GM18861 (cell line): ENCODE results near the gene SPOCK1.
"Not testable (repeated sequence)": the region's sequence is repeated elsewhere in the genome, so short reads cannot be mapped to it uniquely, and the experiment has no call there.

Experiments used
- ATAC-seq: cut with Tn5 transposase; IDR thresholded peaks from one replicate; pipeline ENCODE4 v1.9.1; 2021; ENCODE audit not compliant: unreplicated experiment

SPOCK1 gene

DNA sequence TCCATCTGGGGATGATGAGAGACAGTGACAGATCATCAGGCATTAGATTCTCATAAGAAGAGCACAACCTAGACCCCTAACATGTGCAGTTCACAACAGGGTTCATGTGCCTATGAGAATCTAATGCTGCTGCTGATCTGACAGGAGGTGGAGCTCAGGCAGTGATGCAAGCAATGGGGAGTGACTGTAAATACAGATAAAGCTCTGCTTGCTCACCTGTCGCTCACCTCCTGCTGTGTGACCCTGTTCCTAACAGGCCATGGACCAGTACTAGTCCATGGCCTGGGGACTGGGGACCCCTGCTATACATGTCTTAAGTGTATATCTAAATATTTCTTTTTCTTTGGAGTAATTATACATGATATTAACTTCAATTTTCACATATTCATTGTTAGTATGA is 265.8 kb downstream of the SPOCK1 start:
- not testable (repeated sequence) for ATAC-seq

DNA sequence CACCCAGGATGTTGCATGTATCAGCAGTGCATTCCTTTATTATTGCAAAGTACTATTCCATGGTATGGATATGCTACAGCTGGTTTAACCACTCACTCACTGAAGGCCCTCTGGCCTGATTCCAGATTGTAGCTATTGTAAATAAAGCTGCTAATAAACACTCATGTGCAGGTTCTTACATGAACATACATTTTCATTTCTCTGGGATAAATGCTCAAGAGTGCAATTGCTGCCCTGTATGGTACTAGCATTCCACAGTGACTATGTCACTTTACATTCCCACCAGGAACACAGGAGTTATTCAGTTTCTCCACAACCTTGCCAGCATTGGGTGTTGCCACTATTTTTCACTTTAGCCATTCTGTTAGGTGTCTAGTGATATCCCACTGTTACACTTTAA is 267.6 kb downstream of the SPOCK1 start:
- ATAC-seq: no peak

GRCh38 chr5:137228816-137229215 is 270.3 kb downstream of the SPOCK1 start:
- ATAC-seq: no peak

DNA sequence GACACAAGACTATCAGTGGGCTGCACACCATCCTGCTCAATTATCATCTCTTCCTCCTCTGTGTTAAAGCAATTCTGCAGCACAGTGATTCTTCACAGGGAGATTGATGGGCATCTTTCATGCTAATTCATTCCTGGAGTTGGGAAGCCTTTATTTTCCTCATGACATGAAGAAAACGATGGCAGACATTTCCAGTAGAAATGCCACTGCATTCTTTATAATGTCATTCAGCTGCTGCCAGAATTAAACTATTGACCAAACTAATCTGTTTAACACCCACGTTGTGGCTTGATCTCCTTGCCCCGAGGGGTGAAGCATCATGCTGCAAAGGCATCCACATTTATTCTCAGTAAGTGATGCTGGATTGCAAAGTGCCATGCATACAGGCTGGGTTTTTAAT is 273.0 kb downstream of the SPOCK1 start:
- no peak for ATAC-seq

DNA sequence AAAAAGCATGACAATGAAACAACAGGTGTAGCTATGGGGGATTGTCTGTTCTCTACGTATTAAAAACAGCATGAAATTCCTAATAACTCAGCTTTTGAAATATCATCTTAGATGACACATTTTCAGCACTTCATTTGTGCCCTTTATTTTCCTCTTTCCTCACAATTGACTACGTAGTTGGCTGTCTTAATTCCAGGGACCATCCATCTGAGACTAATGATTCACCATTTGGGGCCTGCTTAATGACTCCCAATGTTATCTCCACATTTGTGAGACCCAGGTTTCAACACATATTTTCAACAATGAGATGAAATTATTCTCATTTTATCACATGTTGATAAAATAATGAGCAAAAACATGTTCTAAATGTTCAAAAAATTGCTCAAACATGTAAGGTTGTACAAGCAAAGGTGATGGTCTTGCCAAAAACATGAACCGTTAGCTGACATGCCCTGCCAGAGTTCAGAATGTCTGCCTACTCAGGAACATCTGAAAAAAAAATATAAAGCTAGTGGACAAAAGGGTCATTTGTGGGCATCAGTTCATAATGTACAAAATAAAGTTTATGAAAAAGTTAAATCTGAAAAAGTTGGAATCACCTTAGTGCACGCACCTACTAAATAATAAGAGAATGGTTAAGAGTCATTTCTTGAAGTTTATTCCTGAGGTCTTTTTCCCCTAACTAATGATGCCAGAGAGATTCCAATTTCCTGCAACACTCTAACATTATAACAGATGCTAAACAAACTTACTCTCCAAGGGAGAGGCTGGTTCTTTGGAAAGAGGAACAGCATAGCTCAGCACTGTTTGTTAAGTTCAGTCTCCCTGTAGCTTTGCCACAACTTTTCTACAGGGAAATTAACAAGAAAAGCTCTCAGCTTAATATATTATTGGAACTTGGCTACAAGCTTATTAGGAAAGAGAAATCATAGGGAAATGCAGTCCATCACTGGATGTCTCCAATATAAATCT is 275.5 kb downstream of the SPOCK1 start:
- ATAC-seq: no peak

DNA sequence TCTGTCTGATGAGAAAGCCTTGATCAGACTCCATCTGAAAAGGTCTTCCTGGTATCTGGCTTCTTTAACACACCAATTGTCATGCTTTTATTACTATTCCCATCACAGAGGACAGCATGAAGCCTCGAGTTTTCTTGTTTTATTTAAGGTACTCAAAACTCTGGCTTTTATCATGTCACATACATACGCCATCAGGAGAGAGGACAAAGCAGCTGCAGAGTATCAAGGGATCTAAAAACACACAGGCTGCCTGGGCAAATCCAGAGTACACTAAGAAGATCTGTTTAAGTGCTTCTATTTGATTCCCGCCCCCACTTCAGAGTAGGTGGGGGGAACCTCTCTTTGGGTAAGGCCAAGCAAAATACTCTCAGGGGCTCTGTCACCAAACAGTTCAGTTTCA is 277.2 kb downstream of the SPOCK1 start:
- no peak for ATAC-seq

DNA sequence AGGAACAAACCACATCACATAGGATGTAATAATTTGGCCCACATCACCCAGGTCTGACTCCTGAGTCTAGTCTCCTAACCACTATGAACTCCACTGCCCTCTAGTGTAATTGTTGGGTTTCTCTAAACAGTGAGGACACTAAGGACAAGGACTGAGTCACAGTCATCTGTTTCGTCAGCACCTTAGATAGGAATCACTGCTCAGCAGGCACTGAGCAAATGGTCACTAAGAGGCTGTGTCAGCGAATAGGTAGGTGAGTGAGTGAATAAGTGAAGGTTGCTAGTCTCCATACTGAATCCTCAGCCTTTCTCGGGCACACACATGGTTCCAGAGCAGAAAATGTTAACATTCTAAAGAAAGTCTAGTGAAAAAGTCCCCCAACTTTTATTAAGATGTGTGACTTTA is 278.6 kb downstream of the SPOCK1 start:
- ATAC-seq: peak; percentile 95

DNA sequence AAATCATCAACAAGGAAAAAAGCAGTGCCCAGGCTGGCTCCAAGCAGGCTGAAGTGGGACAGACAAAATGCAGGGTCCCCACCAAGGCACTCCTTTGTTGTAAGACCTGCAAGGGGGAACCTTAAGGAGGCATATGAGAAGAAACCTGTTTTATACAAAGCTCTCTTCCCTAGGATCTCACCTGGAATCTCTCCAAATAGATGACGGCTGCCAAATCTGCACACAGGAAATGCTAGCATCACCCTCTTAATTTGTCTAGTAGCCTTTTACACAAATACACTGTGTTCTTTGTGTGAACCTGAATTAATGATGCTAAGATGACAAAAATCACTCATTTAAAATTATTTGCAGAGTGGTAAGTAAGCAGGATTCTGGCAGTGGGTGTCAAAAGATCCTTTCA is 280.2 kb downstream of the SPOCK1 start:
- no peak for ATAC-seq

DNA sequence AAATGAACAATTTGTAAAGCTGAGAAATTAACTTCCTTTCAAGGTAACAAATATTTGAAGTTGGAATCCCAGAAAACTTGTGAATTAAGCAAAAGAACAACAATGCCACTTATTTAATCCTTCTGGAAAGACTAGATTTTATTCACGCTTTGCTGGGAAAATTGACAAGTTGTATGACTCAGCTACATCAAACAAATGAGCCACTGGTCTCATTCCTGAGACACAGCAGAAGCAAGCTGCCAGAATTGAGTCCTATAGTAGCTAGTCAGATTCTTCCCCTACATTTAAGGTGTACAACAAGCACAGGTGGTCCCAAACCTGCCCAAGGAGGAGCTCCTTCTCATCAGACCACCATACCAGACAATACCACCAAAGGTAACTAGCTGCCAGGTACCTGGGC is 280.7 kb downstream of the SPOCK1 start:
- no peak for ATAC-seq

DNA sequence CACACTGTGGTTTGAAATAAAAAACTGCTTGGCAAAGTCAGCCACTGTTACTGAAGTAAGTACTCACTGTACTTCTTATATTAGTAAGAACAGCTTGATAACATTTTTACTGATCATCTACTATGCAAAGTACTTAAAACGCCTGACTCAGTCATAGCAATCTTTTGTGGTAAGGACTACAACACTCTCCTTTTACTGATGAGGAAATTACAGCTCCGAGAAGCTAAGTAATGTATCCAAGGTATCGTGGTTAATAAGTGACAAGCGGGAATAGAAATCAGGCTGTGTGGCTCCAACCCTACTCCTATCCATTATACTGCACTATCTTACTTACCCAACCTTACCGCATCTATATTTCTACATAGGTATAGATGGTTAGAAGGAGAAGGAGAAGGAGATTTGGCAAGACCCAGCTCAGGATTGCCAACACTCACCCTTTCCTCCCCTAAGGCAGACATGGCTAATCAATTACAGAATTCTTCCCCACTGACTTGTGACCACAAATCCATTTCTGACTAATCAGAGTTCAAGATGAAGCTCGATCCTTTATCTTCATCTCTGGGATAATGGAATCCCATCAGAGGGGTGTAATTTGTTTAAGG is 281.4 kb downstream of the SPOCK1 start:
- ATAC-seq: no peak

GRCh38 chr5:137216976-137217598 is 282.0 kb downstream of the SPOCK1 start:
- no peak for ATAC-seq

GRCh38 chr5:137215780-137216179 is 283.3 kb downstream of the SPOCK1 start:
- ATAC-seq: no peak

DNA sequence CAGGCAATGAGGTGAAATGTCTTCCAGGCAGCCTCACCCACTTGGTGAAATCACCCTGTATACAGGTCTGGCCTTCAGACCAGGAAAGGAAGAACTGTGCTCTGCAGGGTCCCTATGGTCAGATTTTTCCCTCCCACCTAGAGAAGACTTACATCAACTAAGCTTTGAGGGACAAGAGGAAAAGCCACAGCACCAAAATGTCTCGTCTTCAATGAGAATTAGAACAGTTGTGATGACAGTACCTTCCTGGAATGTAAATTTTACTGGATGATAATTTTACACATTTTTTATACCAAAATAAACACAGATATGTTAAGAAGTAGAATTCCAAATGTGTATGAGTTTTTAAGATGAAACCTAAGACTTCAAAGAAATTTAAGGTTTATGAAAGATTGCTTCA is 283.9 kb downstream of the SPOCK1 start:
- ATAC-seq: no peak

DNA sequence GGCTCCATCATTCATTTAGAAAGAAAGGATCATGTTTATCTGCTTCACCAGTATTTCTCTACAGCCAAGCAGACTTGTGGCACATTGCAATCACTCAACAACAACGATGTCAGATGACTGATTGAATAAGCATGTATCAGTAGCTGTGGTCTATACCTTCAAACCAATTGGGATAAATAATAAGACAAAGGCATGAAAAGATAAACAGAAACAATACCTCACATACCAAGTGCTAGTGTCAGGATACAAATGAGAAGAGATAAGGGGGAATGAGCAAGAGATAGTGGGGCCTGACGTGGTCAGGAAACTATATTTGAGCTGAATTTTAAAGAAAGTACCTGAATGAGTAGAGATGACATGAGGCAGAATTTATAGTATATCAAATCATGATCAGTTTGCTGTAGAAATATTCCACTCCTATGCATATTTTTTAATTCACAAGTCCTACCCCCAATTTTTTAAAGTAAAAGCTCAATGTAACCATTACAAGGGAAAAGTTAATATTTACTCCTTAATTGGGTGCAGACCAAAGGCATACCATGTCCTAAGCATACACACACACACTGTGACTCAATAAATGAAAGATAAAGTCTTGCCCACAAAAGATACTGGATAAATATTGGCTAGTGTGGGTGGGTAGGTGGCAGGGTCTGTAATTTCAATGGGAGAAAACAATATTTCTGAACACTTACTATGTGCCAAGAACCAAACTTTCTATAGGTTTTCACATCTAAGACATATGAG is 284.5 kb downstream of the SPOCK1 start:
- no peak for ATAC-seq

GRCh38 chr5:137212471-137212870 is 286.7 kb downstream of the SPOCK1 start:
- no peak for ATAC-seq

- no peak for ATAC-seq
Measured at GRCh38 chr5:137209232-137209809, 289.8 kb downstream of the SPOCK1 start.

DNA sequence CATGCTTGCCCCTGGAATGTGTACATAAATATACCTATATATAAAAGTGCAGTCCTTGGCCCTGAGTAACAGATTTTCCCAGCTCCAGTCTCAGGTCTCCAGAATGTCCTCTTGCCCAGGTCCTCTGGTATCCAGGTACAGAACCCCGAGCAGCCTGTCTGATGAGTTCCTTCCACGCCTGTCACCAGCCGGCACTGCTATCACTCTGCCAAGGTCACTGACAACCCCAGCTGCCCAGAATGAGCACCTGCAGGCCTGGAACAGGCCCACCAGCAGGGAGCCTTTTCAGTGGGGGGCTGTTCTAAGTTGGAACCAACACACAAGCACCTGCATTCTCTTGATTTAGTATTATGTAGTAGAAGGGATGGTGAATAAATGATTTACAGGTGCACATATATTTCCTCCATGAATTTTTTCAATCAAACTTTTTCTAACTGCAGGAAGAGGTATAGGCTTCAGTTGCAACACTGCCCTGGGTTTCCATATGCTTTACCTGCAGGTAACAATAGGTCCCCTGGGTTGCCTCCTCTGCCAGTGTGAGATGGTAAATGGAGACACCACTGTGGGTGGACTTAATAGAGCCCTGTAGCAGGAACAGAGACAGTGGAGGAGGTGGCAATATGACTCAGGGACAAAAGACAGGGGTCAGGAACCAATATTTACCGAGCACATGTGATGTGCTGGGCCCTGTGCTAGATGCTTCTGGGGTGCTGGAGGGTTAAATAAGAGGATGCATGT is 291.9 kb downstream of the SPOCK1 start:
- no peak for ATAC-seq

DNA sequence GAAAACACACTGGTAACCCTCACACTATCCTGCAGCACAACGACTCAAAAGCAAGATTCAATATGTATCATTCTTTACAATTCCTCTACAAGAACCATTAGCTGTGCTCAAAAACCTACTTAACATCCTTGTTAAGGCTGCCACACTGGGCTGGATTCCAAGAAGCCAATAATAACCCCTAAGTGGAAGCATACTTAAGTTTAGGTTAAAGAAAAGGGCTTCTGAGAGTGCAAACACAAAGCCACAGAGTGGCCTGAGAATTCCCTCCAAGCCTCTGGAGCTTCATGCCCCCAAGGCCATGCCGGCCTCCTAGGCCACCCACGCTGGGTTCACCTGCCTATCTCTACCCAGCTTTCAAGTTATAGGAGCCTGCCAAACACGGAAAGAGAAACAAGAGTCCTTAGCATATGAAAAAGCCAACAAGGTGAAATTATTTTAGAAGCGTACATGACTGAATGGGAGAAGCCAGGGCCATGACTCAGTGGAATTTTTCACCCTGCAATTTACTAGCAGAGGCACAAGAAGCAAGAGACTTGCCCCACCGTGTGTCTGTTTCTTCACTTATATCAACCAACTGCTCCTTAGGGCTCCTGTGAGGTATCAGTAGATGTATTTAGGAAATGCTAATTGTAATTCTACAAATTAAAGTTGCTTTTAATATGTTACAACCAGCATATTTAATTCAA is 293.0 kb downstream of the SPOCK1 start:
- no peak for ATAC-seq

DNA sequence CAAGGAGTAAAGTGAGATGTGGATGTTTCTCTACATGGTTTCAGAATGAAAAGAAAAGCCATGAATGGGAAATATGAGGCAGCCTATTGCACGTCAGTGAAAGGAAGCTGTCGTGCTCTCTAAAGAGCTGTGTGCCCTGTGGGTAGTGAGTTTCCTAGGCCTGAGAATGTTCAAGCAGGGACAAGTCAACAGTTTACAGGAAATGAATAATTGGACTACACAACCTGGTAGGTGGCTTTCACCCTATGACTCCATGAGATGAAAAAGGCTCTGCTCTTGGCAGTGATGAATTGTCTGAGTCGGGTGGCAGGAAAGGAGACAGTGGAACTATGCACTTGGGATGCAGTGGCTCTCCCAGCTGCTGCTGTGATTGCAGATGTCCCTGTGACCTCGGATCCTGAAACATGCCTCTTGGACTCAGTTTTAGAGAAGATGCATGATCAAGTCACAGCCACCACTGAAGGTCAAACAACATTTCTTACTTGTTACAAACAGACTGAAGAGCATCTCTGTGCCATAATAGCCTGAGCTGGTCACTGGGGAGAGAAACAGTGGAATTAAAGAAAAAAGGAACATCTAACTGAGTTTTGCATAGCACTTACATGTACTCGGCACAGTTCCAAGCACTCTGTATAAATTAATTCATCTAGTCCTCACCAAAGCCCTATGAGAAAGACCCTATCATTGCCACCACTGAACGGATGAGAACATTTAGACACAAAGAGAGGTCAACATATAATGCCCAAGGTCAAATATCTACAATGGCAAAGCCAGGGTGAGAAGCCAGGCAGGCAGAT is 293.7 kb downstream of the SPOCK1 start:
- no peak for ATAC-seq
